Bone marrow (tissue), 2 donors: ENCODE results near the gene MUTYH.
A peak's percentile ranks its signal among the peaks of the same experiment; 100 is the strongest.

Source experiments
- DNase-seq, 2 donors: peaks; one replicate each; lab custom pipeline; 2025; lab: John Stamatoyannopoulos, UW

The MUTYH gene

DNA sequence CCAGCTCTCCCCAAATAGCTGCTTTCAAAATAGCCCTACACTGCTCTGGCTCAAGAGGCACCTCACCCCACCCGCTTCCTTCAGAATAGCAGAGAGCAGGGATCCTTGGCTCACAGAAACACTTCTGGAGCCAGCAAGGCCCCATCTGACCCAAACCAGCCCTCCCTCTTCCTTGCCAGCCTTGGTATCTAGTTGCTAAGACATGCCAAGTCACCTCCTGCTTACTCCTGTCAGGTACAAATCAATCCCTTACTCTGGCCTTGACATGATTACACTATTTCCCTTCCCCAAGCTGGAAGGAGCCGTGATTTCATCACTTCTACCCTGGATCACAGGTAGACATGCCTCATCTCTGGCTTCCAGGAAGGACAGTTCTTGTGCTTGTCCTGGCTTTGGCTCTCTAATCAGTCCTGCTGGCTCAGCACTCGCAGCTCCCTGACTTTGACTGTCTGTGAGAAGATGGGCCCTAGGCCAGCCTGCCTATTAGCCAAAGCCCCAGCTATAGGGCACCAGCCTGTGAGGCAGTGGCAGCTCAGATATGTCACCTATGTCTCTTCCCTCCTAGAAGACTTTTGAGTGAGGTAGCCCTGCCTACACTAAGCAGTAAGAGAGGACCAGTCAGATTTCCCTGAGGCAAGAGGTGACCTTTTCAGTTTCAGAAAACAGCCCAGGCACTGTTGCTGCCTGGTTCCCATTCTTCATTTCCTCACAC, 8.9 kb upstream of the MUTYH start:
- no peak for DNase-seq

DNA sequence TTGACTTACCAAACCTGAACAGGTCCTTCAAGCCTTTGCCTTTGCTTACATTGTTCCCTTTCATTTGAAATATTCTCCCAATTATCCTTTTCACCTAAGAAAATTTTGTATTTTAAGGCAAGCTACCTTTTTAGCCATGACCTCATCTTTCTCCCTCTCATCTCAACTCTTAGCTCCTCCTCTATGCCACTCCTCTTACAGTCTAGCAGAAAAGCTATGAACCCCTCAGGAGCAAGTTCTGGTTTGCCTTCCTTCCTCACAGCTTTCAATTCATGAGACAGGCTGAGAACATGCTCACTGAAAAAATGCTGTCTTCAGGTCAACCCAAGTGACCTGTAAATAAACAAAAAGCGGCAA, 8.3 kb upstream of the MUTYH start:
- no peak for DNase-seq

DNA sequence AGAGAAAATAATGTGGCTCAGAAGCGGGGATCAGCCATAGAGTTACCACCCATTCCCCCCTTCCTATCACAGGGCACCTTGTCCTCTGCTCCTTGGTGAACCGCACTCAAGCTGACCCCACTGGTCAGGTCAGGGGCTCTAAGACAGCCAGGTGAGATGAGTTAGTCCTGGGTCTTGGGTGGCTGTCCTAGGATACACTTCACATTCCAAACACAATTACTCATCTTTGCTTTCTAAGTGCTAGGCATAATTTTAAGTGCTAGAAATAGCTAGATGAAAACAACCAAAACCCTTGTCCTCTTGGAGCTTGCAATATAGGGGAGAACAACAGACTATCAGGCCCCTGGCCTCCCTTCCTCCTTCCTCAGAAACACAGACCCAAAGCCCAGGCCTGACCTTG, 7.8 kb upstream of the MUTYH start:
- DNase-seq: no peak

GRCh38 chr1:45346473-45346872, 6.2 kb upstream of the MUTYH start:
- DNase-seq: no peak

GRCh38 chr1:45345014-45345413, 4.8 kb upstream of the MUTYH start:
- no peak for DNase-seq

GRCh38 chr1:45344499-45344898, 4.3 kb upstream of the MUTYH start:
- DNase-seq: no peak

DNA sequence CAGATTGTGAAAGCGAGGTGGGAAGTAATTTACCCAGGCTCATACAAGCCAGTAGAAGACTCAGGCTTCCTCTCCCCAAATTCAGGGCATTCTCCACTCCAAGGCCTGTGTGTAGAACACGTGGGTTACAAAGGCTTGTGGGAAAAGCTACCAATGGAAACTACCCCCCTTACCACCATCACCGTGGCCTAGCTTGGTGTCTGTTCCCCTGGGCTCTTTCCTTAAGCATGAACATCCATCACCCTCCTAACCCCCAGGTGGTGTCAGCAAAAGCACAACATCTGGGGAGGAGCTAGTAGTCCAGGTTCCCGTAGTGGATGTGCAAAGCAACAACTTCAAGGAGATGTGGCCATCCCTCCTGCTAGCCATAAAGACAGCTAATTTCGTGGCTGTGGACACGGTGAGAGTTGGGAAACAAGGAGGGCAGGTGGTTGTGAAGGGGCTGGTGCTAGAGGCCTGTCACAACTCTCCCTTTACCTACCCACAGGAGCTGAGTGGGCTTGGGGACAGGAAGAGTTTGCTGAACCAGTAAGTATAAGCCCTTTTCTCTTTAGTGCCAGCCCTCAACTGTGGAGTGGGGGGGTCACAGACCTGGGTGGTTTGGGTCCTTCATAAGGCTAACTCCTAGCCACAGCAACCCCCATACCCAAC, 701 bp upstream of the MUTYH start:
- no peak for DNase-seq

DNA sequence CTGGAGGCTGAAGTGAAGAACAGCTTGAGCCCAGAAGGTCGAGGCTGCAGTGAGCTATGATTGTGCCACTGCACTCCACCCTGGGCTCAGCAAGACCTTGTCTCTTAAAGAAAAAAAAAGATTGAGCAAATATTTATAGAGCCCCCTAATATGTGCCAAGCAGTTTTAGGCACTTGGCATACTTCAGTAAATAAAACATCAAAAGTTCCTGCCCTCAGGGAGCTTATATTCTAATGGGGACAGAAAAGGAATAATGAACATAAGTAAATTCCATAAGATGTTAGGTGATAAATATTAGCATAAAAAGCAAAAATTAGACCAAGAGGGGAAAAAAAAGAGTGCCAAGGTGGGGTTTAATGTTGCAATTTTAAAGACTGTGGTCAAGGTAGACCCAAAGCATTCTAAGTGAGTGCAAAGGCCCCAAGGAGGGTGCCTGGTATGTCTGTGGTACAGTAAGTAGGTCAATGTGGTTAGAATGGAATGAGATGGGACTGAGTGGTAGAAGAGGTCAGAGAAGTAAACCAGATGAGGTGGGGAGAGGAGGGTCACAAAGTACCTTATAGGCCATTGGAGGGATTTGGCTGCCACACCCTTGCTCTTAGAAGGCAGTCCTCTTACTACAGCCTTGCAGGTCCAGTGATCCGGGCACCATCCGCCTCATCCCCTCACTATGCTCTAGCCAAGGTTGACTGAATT, 2.5 kb downstream of the MUTYH start:
- no peak for DNase-seq

- no peak for DNase-seq
These were observed 4.3 kb downstream of the MUTYH start for GRCh38 chr1:45335855-45336324.

DNA sequence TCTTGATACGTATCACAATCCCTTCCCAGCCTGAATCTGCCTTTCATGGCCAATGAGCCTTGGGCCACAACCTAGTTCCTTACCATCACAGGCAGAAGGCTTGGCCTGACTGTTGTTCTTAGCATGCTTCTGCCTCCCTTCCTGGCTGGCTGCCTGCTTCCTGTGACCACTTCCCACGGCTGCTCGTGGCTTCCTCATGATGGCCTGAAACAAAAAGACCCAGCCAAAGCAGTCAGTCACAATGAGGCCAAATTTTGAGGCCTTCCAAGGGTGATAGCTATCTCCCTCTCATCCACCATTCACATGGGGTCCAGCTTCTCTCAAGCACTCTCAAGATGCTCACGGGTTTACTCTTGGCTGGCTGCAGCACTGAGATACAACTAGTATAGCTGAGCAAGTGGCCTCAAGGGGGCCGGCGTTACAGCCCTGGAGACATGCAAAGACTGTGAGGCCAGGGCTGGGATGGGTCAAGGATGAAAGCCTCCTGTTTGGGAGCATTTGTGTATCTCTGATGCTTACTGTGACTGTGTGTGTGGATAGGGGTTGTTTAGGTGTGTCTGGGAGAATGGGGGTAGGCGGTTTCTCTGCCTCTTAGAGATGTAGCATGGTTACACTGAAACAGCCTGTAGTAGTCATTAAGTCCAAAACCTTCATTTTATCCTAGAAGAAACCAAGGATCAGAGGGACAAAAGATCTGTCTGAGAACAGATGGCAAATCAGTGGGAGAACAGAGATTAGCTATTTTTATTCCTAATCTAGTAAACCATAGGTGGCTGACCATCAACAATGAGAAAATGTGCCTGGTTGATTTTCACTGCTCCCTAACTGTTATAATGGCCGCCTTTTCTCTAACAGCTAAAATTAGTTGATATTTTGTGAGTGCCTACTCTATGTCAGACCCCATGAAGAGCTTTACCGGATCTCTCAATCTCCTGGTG, 5.7 kb downstream of the MUTYH start:
- peak in 1 of 2 donors; percentile 34 for DNase-seq

DNA sequence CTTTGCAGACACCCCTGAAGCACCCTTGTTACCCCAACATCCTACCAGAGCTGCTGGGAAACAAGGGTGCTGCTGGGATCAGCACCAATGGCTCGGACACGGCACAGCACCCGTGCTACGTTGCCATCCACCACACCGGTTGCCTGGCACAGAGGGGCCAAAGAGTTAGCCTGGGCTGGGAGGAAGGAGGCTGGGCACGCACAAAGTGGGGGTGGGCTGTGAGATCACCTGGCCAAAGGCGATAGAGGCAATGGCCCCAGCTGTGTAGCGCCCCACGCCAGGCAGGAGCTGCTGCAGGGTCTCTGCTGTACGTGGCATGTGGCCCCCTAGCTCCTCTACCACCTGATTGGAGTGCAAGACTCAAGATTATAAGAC, 7.9 kb downstream of the MUTYH start:
- DNase-seq: no peak

GRCh38 chr1:45331436-45332345, 8.5 kb downstream of the MUTYH start:
- DNase-seq: no peak

DNA sequence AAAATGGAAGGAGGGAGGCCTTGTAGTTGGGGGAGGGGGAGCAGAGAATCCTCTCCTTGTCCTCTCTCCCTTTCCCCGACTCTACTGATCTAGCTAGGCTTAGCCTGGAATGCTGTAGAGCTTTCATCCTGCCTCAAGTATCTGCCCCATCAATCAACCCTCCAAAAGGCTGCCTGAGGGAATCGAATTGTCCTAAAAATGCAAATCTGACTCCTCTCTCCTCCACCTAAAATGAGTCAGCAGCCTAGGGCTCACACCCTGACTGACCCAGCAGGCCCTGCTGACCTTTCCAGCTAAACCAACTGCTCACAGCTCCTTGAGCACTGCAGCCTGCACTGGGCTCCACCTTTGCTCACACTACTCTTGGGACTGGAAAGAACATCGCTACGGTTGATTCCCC, 10.8 kb downstream of the MUTYH start:
- no peak for DNase-seq

DNA sequence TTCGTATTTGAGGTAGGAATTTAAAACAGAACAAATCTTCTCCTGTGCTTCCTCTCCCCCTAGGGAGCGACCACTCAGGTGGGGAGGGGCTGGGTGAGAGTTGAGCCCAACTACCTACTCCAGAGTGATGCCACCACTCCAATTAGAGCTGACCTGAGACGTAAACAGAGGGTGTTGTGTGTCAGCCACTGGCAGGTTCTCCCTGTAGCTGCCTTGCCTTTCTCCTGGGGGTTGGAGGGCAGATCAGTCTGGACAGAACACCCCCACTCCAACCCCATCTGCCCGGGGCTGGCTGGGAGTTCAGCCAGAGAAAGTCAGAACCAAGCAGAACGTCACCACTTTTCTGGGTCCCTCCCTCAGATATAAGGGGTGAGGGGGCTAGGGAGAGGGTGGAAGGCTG, 11.6 kb downstream of the MUTYH start:
- no peak for DNase-seq

DNA sequence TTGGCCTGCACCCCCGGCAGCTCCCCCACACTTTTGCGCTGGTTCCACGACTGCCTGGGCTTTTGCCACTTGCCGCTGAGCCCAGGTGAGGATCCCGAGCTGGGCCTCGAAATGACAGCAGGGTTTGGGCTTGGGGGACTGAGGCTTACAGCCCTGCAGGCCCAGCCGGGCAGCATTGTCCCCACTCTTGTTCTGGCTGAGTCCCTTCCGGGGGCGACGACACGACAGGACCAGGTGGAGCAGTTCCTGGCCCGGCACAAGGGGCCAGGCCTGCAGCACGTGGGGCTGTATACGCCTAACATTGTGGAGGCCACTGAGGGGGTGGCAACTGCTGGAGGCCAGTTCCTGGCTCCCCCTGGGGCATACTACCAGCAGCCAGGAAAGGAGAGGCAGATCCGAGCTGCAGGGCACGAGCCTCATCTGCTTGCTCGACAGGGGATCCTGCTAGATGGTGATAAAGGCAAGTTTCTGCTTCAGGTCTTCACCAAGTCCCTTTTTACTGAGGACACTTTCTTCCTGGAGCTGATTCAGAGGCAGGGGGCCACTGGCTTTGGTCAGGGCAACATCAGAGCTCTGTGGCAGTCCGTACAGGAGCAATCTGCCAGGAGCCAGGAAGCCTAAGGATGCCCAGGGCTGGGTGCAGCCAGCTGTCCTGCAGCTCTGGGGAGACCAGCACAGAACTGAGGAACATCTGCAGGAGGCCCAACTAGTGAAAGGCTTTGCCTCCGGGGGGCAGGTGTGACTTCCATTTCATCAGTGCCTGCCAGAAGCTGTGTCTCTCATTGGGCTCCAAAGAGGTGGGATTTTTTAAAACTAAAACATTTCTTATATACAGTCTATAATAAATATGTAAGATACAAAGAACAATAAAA, 12.4 kb downstream of the MUTYH start:
- no peak for DNase-seq

- peak in 1 of 2 donors; percentile 40 for DNase-seq
These were observed 13.3 kb downstream of the MUTYH start, which contains the start of gene HPDL for GRCh38 chr1:45326627-45327623. Gene HPDL (plus strand): TSS chr1:45326895. CDS start chr1:45327149, 254 bp downstream.

DNA sequence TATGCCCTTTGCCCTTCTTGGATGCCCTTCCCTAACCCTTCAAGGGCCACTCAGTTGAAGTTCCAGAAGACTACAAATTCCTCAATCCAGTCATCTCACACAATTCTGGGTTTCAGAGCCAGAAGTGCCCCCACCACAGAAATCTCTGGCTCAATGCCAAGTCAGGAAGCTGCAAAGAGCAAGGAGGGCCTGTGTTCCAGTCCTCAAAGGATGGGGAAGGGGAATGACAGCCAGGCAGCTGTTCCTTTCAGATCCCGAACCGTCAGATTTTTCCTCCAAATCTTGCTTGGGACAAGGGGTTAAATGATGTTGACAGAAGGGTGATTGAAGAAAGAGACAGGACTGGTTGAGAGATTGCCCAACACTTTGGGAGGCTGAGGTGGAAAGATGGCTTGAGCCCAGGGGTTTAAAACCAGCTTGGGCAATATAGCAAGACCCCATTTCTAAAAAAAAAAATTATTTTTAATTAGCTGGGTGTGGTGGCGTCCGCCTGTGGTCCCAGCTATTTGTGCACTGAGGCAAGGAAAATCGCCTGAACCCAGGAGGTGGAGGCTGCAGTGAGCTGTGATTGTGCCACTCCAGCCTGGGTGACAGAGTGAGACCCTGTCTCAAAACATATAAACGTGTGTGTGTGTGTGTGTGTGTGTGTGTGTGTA, 14.3 kb downstream of the MUTYH start:
- no peak for DNase-seq

DNA sequence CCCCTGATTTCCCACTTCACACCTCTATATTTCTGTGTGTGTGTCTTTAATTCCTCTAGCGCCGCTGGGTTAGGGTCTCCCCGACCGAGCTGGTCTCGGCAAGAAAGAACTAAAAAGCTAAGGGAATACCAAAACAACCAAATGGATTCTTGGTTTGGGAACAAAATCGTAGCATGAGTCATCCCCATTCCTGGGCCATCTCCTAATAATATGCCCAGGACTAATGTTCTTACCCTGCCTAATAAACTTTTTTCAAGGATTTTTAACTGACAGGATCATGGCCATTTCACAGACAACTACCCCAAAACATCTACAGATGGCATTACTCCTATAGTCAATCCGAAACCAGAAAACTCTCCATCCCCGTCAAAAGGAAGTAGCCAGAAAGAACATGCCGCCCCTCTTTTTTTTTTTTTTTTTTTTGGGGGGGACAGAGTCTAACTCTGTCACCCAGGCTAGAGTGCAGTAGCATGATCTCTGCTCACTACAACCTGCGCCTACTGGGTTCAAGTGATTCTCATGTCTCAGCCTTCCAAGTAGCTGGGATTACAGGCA, 17.7 kb downstream of the MUTYH start:
- DNase-seq: no peak
